Measurements from ENCODE around the gene METTL25B. TPM values are rescaled to one million over a fixed set of nuclear protein-coding genes. Genes with fewer than 3 reads are reported as not detected.

METTL25B gene
- total RNA-seq, 1 experiment from 2014 or later, result 51.0 TPM

GRCh38 chr1:156694690-156694962, 33.6 kb upstream of the METTL25B start:
- POLR2A ChIA-PET (ENCODE audit: unreplicated experiment), result interaction anchor here (0.7 to 1.4 kb wide), 4 partner anchors 8 to 201 kb away, joined by 5 to 10 read pairs (median 7); partner anchors contain the start of genes CRABP2 and MRPL24
- H3K9me2 ChIP-seq (ENCODE audit: insufficient read depth), result no peaks in the 10 kb centered on the region
- CTCF ChIA-PET, result interaction anchor here (0.6 to 0.7 kb wide), 3 partner anchors 8 to 1402 kb away, joined by 4 to 8 read pairs (median 5); no protein-coding TSS in a partner anchor
- intact Hi-C loops (cut with micrococcal nuclease; ENCODE audit: unreplicated experiment), result loop anchor here (5.0 to 10.0 kb wide), 3 partner anchors 73 to 440 kb away; partner anchors contain the start of genes ETV3, MEF2D and PRCC
- H3K36me3 ChIP-seq (ENCODE audit: low read depth), result no peaks in the 10 kb centered on the region
- peak overlapping the region; percentile 95 for H3K4me2 ChIP-seq
- H3K79me2 ChIP-seq (ENCODE audit: low read depth), result no peaks in the 10 kb centered on the region
- TF ChIP-seq CTCF (conservative IDR thresholded peaks at IDR 0.05), result no peak
- no peaks in the 10 kb centered on the region for H3K27me3 ChIP-seq (ENCODE audit: insufficient read depth, low read depth)
- peak overlapping the region; percentile 94 for H3K27ac ChIP-seq
- DNase-seq, result no peak
- peaks cover 55% of the 10 kb centered on the region for H3F3A ChIP-seq (ENCODE audit: insufficient read depth, low read depth)
- BruUV-seq (replicated peaks), result no TSS peak
- peak overlapping the region; percentile 54; the same call in 1 of the 2 replicates for H3K4me3 ChIP-seq
- H3K9me3 ChIP-seq (ENCODE audit: insufficient read depth, low read depth), result no peaks in the 10 kb centered on the region
- H2AFZ ChIP-seq, result peak overlapping the region; percentile 61; the same call in 1 of the 2 replicates
- no peaks in the 10 kb centered on the region for H4K20me1 ChIP-seq (ENCODE audit: insufficient read depth)
- H3K4me1 ChIP-seq (replicated peaks; ENCODE audit: insufficient read depth), result peaks cover 49% of the 10 kb centered on the region

GRCh38 chr1:156696755-156697154, 31.5 kb upstream of the METTL25B start:
- TF ChIP-seq EZH2 (IDR thresholded peaks at IDR 0.05; ENCODE audit: low read depth) (no peak), CTCF (conservative IDR thresholded peaks at IDR 0.05) (no peak)
- Histone ChIP-seq H3K4me2 (no peak overlapping the region), H3K9me3 (ENCODE audit: insufficient read depth, low read depth) (no peaks in the 10 kb centered on the region), H3K36me3 (ENCODE audit: low read depth) (no peaks in the 10 kb centered on the region; the same call in 1 of the 2 replicates), H3F3A (ENCODE audit: insufficient read depth, low read depth) (peaks cover 40% of the 10 kb centered on the region), H3K4me3 (no peak overlapping the region), H3K27me3 (ENCODE audit: insufficient read depth, low read depth) (no peaks in the 10 kb centered on the region), H4K20me1 (ENCODE audit: insufficient read depth) (no peaks in the 10 kb centered on the region), H3K4me1 (replicated peaks; ENCODE audit: insufficient read depth) (peaks cover 28% of the 10 kb centered on the region), H3K9me2 (ENCODE audit: insufficient read depth) (no peaks in the 10 kb centered on the region), H2AFZ (no peak overlapping the region), H3K27ac (no peak overlapping the region), H3K79me2 (ENCODE audit: low read depth) (peaks cover 5% of the 10 kb centered on the region; the same call in 1 of the 2 replicates)
- intact Hi-C loops (cut with micrococcal nuclease; ENCODE audit: unreplicated experiment), result loop anchor here (10.0 kb wide), 1 partner anchor 438 kb away; the partner anchor contains the start of gene ETV3
- ChIA-PET CTCF (no interaction called here), POLR2A (ENCODE audit: unreplicated experiment) (no interaction called here)
- no peak for DNase-seq
- BruUV-seq (replicated peaks), result no TSS peak

GRCh38 chr1:156697481-156697880, 30.8 kb upstream of the METTL25B start:
- no peak overlapping the region for H3K27ac ChIP-seq
- H3K9me3 ChIP-seq (ENCODE audit: insufficient read depth, low read depth), result no peaks in the 10 kb centered on the region
- DNase-seq, result no peak
- H2AFZ ChIP-seq, result no peak overlapping the region
- H3K36me3 ChIP-seq (ENCODE audit: low read depth), result no peaks in the 10 kb centered on the region; the same call in 1 of the 2 replicates
- H3K4me2 ChIP-seq, result no peak overlapping the region
- H3K27me3 ChIP-seq (ENCODE audit: insufficient read depth, low read depth), result no peaks in the 10 kb centered on the region
- ChIA-PET CTCF (no interaction called here), POLR2A (ENCODE audit: unreplicated experiment) (no interaction called here)
- no peaks in the 10 kb centered on the region for H3K9me2 ChIP-seq (ENCODE audit: insufficient read depth)
- no TSS peak for BruUV-seq (replicated peaks)
- no peak overlapping the region for H3K4me3 ChIP-seq
- H4K20me1 ChIP-seq (ENCODE audit: insufficient read depth), result no peaks in the 10 kb centered on the region
- H3K4me1 ChIP-seq (replicated peaks; ENCODE audit: insufficient read depth), result peaks cover 21% of the 10 kb centered on the region
- peaks cover 8% of the 10 kb centered on the region; the same call in 1 of the 2 replicates for H3K79me2 ChIP-seq (ENCODE audit: low read depth)
- peaks cover 32% of the 10 kb centered on the region for H3F3A ChIP-seq (ENCODE audit: insufficient read depth, low read depth)
- TF ChIP-seq EZH2 (IDR thresholded peaks at IDR 0.05; ENCODE audit: low read depth) (no peak), CTCF (conservative IDR thresholded peaks at IDR 0.05) (no peak)
- intact Hi-C loops (cut with micrococcal nuclease; ENCODE audit: unreplicated experiment), result loop anchor here (10.0 kb wide), 1 partner anchor 437 kb away; the partner anchor contains the start of gene ETV3

Data from PC-9 (cell line).